Osteoblast (primary cell): ENCODE measurements around the gene PPRC1. TPM values are rescaled to one million over a fixed set of nuclear protein-coding genes. Genes with fewer than 3 reads are reported as not detected.

Source experiments
- DNase-seq: peaks from one replicate; pipeline ENCODE4 v3.0.0; 2011; ENCODE audit warnings: low spot score, mixed read lengths; ENCODE audit not compliant: insufficient read length; ENCODE audit errors: missing footprints
- H2AFZ ChIP-seq: 2 replicates; pipeline ENCODE4 v1.6.0; 2011; ENCODE audit warnings: mild to moderate bottlenecking, low read length
- H3K27ac ChIP-seq: 2 replicates; pipeline ENCODE4 v1.5.1; 2011; ENCODE audit warnings: mild to moderate bottlenecking, low read depth, low read length, moderate library complexity
- H3K27me3 ChIP-seq: 2 replicates; pipeline ENCODE4 v1.6.0; 2012; ENCODE audit warnings: mild to moderate bottlenecking, control low read depth, inconsistent platforms, low read length, moderate library complexity; ENCODE audit not compliant: insufficient read depth
- H3K36me3 ChIP-seq: 2 replicates; pipeline ENCODE4 v1.5.1; 2011; ENCODE audit warnings: mild to moderate bottlenecking, low read length, control low read depth, moderate library complexity; ENCODE audit not compliant: insufficient read depth
- H3K4me1 ChIP-seq: 2 replicates; pipeline ENCODE4 v1.5.1; 2011; ENCODE audit warnings: mild to moderate bottlenecking, low read length, control low read depth, moderate library complexity; ENCODE audit not compliant: insufficient read depth
- H3K4me2 ChIP-seq: 2 replicates; pipeline ENCODE4 v1.6.0; 2011; ENCODE audit warnings: mild to moderate bottlenecking, low read length; ENCODE audit not compliant: insufficient read depth
- H3K4me3 ChIP-seq: fragments of 200-600 bp; sonication (generic); 3 replicates; pipeline ENCODE4 v1.5.1; 2012; ENCODE audit warnings: mild to moderate bottlenecking, low read length, inconsistent platforms; ENCODE audit not compliant: insufficient read depth
- H3K79me2 ChIP-seq: 2 replicates; pipeline ENCODE4 v1.6.0; 2012; ENCODE audit warnings: mild to moderate bottlenecking, low read length, control low read depth, inconsistent platforms; ENCODE audit not compliant: insufficient read depth
- H3K9me3 ChIP-seq: 2 replicates; pipeline ENCODE4 v1.5.1; 2011; ENCODE audit warnings: low read depth, low read length, control low read depth
- H4K20me1 ChIP-seq: 2 replicates; pipeline ENCODE4 v1.6.0; 2012; ENCODE audit warnings: mild to moderate bottlenecking, low read length, control low read depth; ENCODE audit not compliant: insufficient read depth
- CTCF ChIP-seq: IDR thresholded peaks from 2 replicates; pipeline ENCODE4 v1.5.1; 2011; ENCODE audit warnings: mild to moderate bottlenecking, low read depth, low read length, moderate library complexity; ENCODE audit errors: extremely low read depth
- total RNA-seq: library from RNA; depleted of rRNA; stranded (reverse); fragments of >200 nt; gene quantifications from 2 replicates; pipeline ENCODE4 v1.2.3, GENCODE V29; 2012

Gene PPRC1
- total RNA-seq, 1 donor = 17.7 TPM

- Histone ChIP-seq H3K27ac (peak overlapping the region; percentile 92), H3K36me3 (peaks cover 53% of the 10 kb centered on the region), H3K27me3 (no peaks in the 10 kb centered on the region), H3K4me1 (peaks cover 25% of the 10 kb centered on the region), H2AFZ (no peak overlapping the region), H3K79me2 (peaks cover 63% of the 10 kb centered on the region), H3K4me2 (peak overlapping the region; percentile 89), H3K9me3 (no peaks in the 10 kb centered on the region), H3K4me3 (peak overlapping the region; percentile 95), H4K20me1 (peaks cover 34% of the 10 kb centered on the region)
- no peak for TF ChIP-seq CTCF
- DNase-seq = peak; percentile 87
Measured at GRCh38 chr10:102153093-102153620, 20.3 kb downstream of the PPRC1 start.

GRCh38 chr10:102154466-102155116 is 21.8 kb downstream of the PPRC1 start:
- no peak for DNase-seq
- Histone ChIP-seq H3K9me3 (no peaks in the 10 kb centered on the region), H3K27me3 (no peaks in the 10 kb centered on the region), H3K36me3 (peaks cover 55% of the 10 kb centered on the region), H3K27ac (no peak overlapping the region), H3K79me2 (peaks cover 55% of the 10 kb centered on the region), H3K4me1 (peaks cover 33% of the 10 kb centered on the region), H3K4me3 (no peak overlapping the region), H2AFZ (no peak overlapping the region), H4K20me1 (peaks cover 37% of the 10 kb centered on the region), H3K4me2 (no peak overlapping the region)
- no peak for TF ChIP-seq CTCF

- H4K20me1 ChIP-seq = peaks cover 41% of the 10 kb centered on the region
- H3K27ac ChIP-seq = no peak overlapping the region
- no peak overlapping the region for H3K4me2 ChIP-seq
- H3K36me3 ChIP-seq = peaks cover 71% of the 10 kb centered on the region
- H3K27me3 ChIP-seq = no peaks in the 10 kb centered on the region
- TF ChIP-seq CTCF = no peak
- peaks cover 55% of the 10 kb centered on the region for H3K79me2 ChIP-seq
- H3K4me1 ChIP-seq = peaks cover 19% of the 10 kb centered on the region
- H2AFZ ChIP-seq = no peak overlapping the region
- H3K9me3 ChIP-seq = no peaks in the 10 kb centered on the region
- no peak overlapping the region for H3K4me3 ChIP-seq
- DNase-seq = no peak
Measured at GRCh38 chr10:102157224-102157623, 24.4 kb downstream of the PPRC1 start.

- Histone ChIP-seq H4K20me1 (peaks cover 47% of the 10 kb centered on the region), H2AFZ (no peak overlapping the region), H3K79me2 (peaks cover 40% of the 10 kb centered on the region), H3K27me3 (no peaks in the 10 kb centered on the region), H3K36me3 (peaks cover 88% of the 10 kb centered on the region), H3K27ac (no peak overlapping the region), H3K9me3 (no peaks in the 10 kb centered on the region), H3K4me2 (no peak overlapping the region), H3K4me1 (peaks cover 9% of the 10 kb centered on the region), H3K4me3 (no peak overlapping the region)
- TF ChIP-seq CTCF = no peak
- no peak for DNase-seq
Measured at GRCh38 chr10:102159051-102159597, 26.3 kb downstream of the PPRC1 start.
